Ovary (tissue), 3 donors: Measurements from ENCODE around the gene FGFR3.

Experiments used
- CTCF ChIP-seq, 3 donors: fragments of 450-650 bp in 2 of 3; fragments of 200-600 bp in 1 of 3; IDR thresholded peaks; one replicate each; pipeline versions ENCODE4 v1.5.1 to v1.8.0; 2016 to 2022; ENCODE audit warnings: antibody characterized with exemption in 3 of 3, mild to moderate bottlenecking in 1 of 3
- EP300 ChIP-seq: sonication (generic); formaldehyde crosslinking; IDR thresholded peaks from one replicate; pipeline ENCODE4 v1.6.1; 2017; ENCODE audit warnings: antibody characterized with exemption
- POLR2A ChIP-seq: fragments of 450-650 bp; IDR thresholded peaks from one replicate; pipeline ENCODE4 v1.6.1; 2017; ENCODE audit warnings: antibody characterized with exemption, mild to moderate bottlenecking, moderate library complexity
- donor health status: DM: no; HTN: no; CAD: no.

GRCh38 chr4:1784789-1785591 lies 8.1 kb upstream of the FGFR3 start:
- no peak for TF ChIP-seq CTCF (IDR thresholded peaks at IDR 0.05)
- no peak for TF ChIP-seq POLR2A
- no peak for TF ChIP-seq EP300
